CD8-positive, alpha-beta memory T cell (primary cell): ENCODE results near the gene PTPN20. TPM values are rescaled to one million over a fixed set of nuclear protein-coding genes. Genes with fewer than 3 reads are reported as not detected.
A peak's percentile ranks its signal among the peaks of the same experiment; 100 is the strongest.
"Not testable (repeated sequence)": the region's sequence is repeated elsewhere in the genome, so short reads cannot be mapped to it uniquely, and the experiment has no call there.

Experiments
- CTCF ChIA-PET: fragments of 350-600 bp; sonication (Branson Sonifier 250); formaldehyde crosslinking; loops from one replicate; lab custom pipeline; 2021; ENCODE audit warnings: antibody characterized with exemption; lab: Charles Lee
- POLR2A ChIA-PET: fragments of 350-600 bp; sonication (Branson Sonifier 250); formaldehyde crosslinking; loops from one replicate; lab custom pipeline; 2021; ENCODE audit warnings: antibody characterized with exemption; lab: Charles Lee
- DNase-seq, 5 donors: peaks; one replicate each; pipeline versions ENCODE4 v3.0.0 to v3.0.0-alpha.2; 2020 to 2022; ENCODE audit warnings: mixed read lengths in 1 of 5
- H3K27ac ChIP-seq: one replicate; pipeline ENCODE4 v1.7.0; 2013; ENCODE audit warnings: low read depth, mild to moderate bottlenecking, low read length, moderate library complexity
- H3K27me3 ChIP-seq: 2 replicates; pipeline ENCODE4 v1.7.0; 2013; ENCODE audit warnings: low read length, mild to moderate bottlenecking; ENCODE audit not compliant: insufficient read depth, poor library complexity, severe bottlenecking
- H3K36me3 ChIP-seq: 2 replicates; pipeline ENCODE4 v1.7.0; 2013; ENCODE audit warnings: mild to moderate bottlenecking, low read length, moderate library complexity; ENCODE audit not compliant: insufficient read depth
- H3K4me1 ChIP-seq: 2 replicates; pipeline ENCODE4 v1.7.0; 2013; ENCODE audit warnings: mild to moderate bottlenecking, low read length, moderate library complexity; ENCODE audit not compliant: insufficient read depth
- H3K4me3 ChIP-seq: 2 replicates; pipeline ENCODE4 v1.7.0; 2013; ENCODE audit warnings: mild to moderate bottlenecking, low read length
- H3K9me3 ChIP-seq: 2 replicates; pipeline ENCODE4 v1.7.0; 2013; ENCODE audit warnings: mild to moderate bottlenecking, low read length
- H3K27ac Mint-ChIP-seq, 8 donors: one replicate each; pipeline ENCODE4 v1.8.0; 2020 to 2021; ENCODE audit warnings: mixed read lengths in 8 of 8, mild to moderate bottlenecking in 6 of 8, inconsistent platforms in 3 of 8, moderate library complexity in 3 of 8
- H3K27me3 Mint-ChIP-seq, 2 donors: one replicate each; pipeline ENCODE4 v1.8.0; 2020 to 2021; ENCODE audit warnings: mixed read lengths in 2 of 2, mild to moderate bottlenecking in 1 of 2, moderate library complexity in 1 of 2
- H3K36me3 Mint-ChIP-seq, 3 donors: one replicate each; pipeline ENCODE4 v1.8.0; 2020 to 2021; ENCODE audit warnings: mixed read lengths in 3 of 3, inconsistent platforms in 1 of 3, mild to moderate bottlenecking in 1 of 3
- H3K4me1 Mint-ChIP-seq, 3 donors: one replicate each; pipeline ENCODE4 v1.8.0; 2020 to 2021; ENCODE audit warnings: mixed read lengths in 3 of 3, inconsistent platforms in 1 of 3, mild to moderate bottlenecking in 1 of 3
- H3K4me3 Mint-ChIP-seq, 7 donors: one replicate each; pipeline ENCODE4 v1.8.0; 2020 to 2021; ENCODE audit warnings: mixed read lengths in 7 of 7, mild to moderate bottlenecking in 6 of 7, moderate library complexity in 4 of 7, inconsistent platforms in 2 of 7
- H3K9me3 Mint-ChIP-seq, 5 donors: one replicate each; pipeline ENCODE4 v1.8.0; 2020 to 2022; ENCODE audit warnings: mixed read lengths in 5 of 5, mild to moderate bottlenecking in 3 of 5, moderate library complexity in 2 of 5, inconsistent platforms in 1 of 5
- polyA plus RNA-seq: library from polyadenylated mRNA; unstranded; fragments of 300-500 nt; fragmentation: Illumina TruSeq; gene quantifications from one replicate; pipeline ENCODE4 v1.2.3, GENCODE V29; 2021
- total RNA-seq, 2 experiments: library from RNA; stranded (reverse); gene quantifications; one replicate each; pipeline ENCODE4 v1.2.3, GENCODE V29; 2021

PTPN20 gene, protein sequence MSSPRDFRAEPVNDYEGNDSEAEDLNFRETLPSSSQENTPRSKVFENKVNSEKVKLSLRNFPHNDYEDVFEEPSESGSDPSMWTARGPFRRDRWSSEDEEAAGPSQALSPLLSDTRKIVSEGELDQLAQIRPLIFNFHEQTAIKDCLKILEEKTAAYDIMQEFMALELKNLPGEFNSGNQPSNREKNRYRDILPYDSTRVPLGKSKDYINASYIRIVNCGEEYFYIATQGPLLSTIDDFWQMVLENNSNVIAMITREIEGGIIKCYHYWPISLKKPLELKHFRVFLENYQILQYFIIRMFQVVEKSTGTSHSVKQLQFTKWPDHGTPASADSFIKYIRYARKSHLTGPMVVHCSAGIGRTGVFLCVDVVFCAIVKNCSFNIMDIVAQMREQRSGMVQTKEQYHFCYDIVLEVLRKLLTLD
- total RNA-seq (1 to 10 TPM in 1 of 2 experiments, under 1 TPM in 1; 0.61 to 1.3 TPM), polyA plus RNA-seq (1.3 TPM)

- H3K36me3 Mint-ChIP-seq, H3K9me3 ChIP-seq, H3K27me3 ChIP-seq, CTCF ChIA-PET, POLR2A ChIA-PET, H3K4me1 Mint-ChIP-seq, H3K9me3 Mint-ChIP-seq, H3K4me3 ChIP-seq, H3K27ac ChIP-seq, H3K27me3 Mint-ChIP-seq, H3K36me3 ChIP-seq, H3K4me1 ChIP-seq: not testable (repeated sequence)
- Mint-ChIP-seq H3K27ac (peak within 1 kb of the TSS in 1 of 8 donors; percentile 27), H3K4me3 (peak within 1 kb of the TSS in 4 of 7 donors; percentile 44 to 65 (median 54))
- DNase-seq: peak in 1 of 5 donors; percentile 7
These were observed at the start of gene PTPN20 for GRCh38 chr10:46911144-46911876. Gene PTPN20, plus strand, starts transcription at chr10:46911428. Its CDS starts 21,072 bp downstream, at chr10:46932500.

DNA sequence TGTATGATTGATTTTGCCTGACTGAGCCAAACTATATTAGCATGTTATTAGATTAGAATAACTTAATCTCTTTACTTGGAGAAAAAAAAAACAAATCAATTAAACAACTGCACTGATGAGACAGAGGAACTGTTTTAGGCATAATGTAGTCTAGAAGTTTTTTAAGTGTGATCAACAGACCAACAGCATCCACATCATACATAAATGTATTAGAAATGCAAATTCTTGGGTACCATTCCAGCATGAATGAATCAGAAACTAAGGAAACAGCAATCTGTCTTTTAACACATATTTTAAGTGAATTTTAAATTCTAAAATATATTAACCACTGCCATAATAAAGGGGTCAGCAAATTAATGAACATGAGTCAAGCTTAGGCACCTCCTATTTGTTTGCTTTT lies 41.5 kb upstream of the PTPN20 start:
- H3K9me3 Mint-ChIP-seq, H3K27ac Mint-ChIP-seq, H3K27me3 Mint-ChIP-seq, H3K4me3 Mint-ChIP-seq, H3K4me3 ChIP-seq, H3K27ac ChIP-seq, H3K4me1 Mint-ChIP-seq, H3K4me1 ChIP-seq, H3K27me3 ChIP-seq, POLR2A ChIA-PET, H3K36me3 Mint-ChIP-seq, H3K9me3 ChIP-seq, H3K36me3 ChIP-seq, DNase-seq, CTCF ChIA-PET: not testable (repeated sequence)

- H3K9me3 Mint-ChIP-seq, H3K4me1 ChIP-seq, H3K36me3 Mint-ChIP-seq, H3K9me3 ChIP-seq, DNase-seq, H3K4me3 ChIP-seq, H3K36me3 ChIP-seq, H3K4me3 Mint-ChIP-seq, CTCF ChIA-PET, H3K27me3 ChIP-seq, POLR2A ChIA-PET, H3K27me3 Mint-ChIP-seq, H3K27ac Mint-ChIP-seq, H3K27ac ChIP-seq, H3K4me1 Mint-ChIP-seq: not testable (repeated sequence)
These were observed 39.6 kb upstream of the PTPN20 start for GRCh38 chr10:46871583-46871982.

DNA sequence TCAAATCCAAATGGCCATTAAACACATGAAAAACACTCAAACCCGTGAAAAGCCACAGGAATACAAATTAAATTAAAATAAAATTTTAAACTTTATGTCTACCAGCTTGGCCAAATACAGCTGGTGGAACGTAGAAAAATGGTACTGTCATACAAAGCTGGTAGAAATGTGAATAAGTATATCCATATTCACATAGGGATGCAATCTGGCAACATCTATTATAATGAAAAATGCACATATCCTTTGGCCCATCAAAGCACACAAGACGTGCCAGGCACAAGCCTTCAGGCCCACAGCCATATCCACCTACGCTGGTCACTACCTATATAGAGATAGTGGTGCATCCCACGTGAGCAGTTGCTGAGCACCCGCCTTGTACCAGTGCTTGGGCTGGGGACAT lies 35.9 kb upstream of the PTPN20 start:
- H3K27ac Mint-ChIP-seq, DNase-seq, H3K9me3 ChIP-seq, H3K4me1 Mint-ChIP-seq, H3K27me3 ChIP-seq, H3K36me3 Mint-ChIP-seq, H3K27me3 Mint-ChIP-seq, CTCF ChIA-PET, H3K27ac ChIP-seq, H3K9me3 Mint-ChIP-seq, H3K36me3 ChIP-seq, H3K4me3 Mint-ChIP-seq, H3K4me1 ChIP-seq, POLR2A ChIA-PET, H3K4me3 ChIP-seq: not testable (repeated sequence)

DNA sequence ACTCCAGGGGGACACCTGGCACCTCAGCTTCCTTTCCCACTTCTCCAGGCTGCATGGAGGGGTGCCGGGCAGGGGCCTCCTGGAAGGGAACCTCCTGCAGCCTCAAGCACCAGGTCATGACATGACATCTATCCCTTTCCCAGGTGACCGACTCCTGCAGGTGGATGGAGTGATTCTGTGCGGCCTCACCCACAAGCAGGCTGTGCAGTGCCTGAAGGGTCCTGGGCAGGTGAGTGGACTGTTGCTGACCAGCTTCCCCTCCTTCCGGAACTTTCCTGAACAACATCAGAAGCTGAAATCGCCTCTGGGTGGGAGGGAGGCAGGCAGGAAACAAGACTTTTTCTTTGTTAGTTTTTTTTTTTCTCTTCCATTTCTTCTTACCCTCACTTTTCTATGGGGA lies 34.5 kb upstream of the PTPN20 start:
- H3K4me1 ChIP-seq, H3K27me3 Mint-ChIP-seq, POLR2A ChIA-PET, H3K27me3 ChIP-seq, H3K4me3 Mint-ChIP-seq, H3K27ac ChIP-seq, DNase-seq, H3K4me1 Mint-ChIP-seq, CTCF ChIA-PET, H3K9me3 Mint-ChIP-seq, H3K4me3 ChIP-seq, H3K9me3 ChIP-seq, H3K36me3 ChIP-seq, H3K36me3 Mint-ChIP-seq, H3K27ac Mint-ChIP-seq: not testable (repeated sequence)

DNA sequence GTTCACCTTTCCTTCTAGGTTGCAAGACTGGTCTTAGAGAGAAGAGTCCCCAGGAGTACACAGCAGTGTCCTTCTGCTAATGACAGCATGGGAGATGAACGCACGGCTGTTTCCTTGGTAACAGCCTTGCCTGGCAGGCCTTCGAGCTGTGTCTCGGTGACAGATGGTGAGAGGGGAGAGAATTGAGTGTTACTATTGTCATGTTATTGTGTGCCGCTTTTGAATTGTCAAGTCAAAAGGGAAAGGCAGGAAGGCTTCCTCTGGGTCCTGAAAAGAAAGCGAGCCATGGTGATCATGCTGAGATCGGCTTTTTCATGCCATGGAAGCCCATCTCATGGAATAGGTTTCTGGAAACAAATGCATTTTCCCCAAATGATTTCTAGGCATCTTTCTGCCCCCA lies 32.5 kb upstream of the PTPN20 start:
- H3K27me3 ChIP-seq, H3K4me3 Mint-ChIP-seq, H3K36me3 Mint-ChIP-seq, CTCF ChIA-PET, H3K36me3 ChIP-seq, H3K9me3 ChIP-seq, H3K4me3 ChIP-seq, H3K4me1 Mint-ChIP-seq, H3K27ac Mint-ChIP-seq, DNase-seq, H3K9me3 Mint-ChIP-seq, H3K4me1 ChIP-seq, H3K27ac ChIP-seq, POLR2A ChIA-PET, H3K27me3 Mint-ChIP-seq: not testable (repeated sequence)

- DNase-seq: not testable (repeated sequence)
These were observed 20.2 kb upstream of the PTPN20 start for GRCh38 chr10:46890813-46891611.

More at GRCh38 chr10:46890813-46891611, 20.2 kb upstream of the PTPN20 start:
- H3K36me3 Mint-ChIP-seq, POLR2A ChIA-PET, H3K27ac Mint-ChIP-seq, H3K4me3 Mint-ChIP-seq, H3K27ac ChIP-seq, H3K9me3 Mint-ChIP-seq, H3K36me3 ChIP-seq, H3K27me3 ChIP-seq, H3K27me3 Mint-ChIP-seq, CTCF ChIA-PET, H3K4me1 ChIP-seq, H3K4me3 ChIP-seq, H3K9me3 ChIP-seq, H3K4me1 Mint-ChIP-seq: not testable (repeated sequence)
